Tibial artery (tissue), 4 donors: Measurements from ENCODE around the gene WFDC12.

Source experiments
- DNase-seq, 2 donors: peaks; one replicate each; pipeline ENCODE4 v3.0.0-alpha.2; 2019
- H3K27ac ChIP-seq, 2 donors: fragments of 200-600 bp; sonication (generic) in 1 of 2; 1 replicate in 1 of 2; 2 replicates in 1 of 2; pipeline ENCODE4 v1.5.1; 2018 to 2019; ENCODE audit warnings: mild to moderate bottlenecking in 1 of 2
- H3K27me3 ChIP-seq, 2 donors: fragments of 200-600 bp; sonication (generic) in 1 of 2; one replicate each; pipeline versions ENCODE4 v1.5.1 to v1.6.0; 2016 to 2019
- H3K36me3 ChIP-seq, 3 donors: fragments of 200-600 bp; sonication (generic) in 2 of 3; one replicate each; pipeline ENCODE4 v1.5.1; 2016 to 2019; ENCODE audit warnings: mild to moderate bottlenecking in 2 of 3
- H3K4me1 ChIP-seq, 4 donors: fragments of 200-600 bp; sonication (generic) in 2 of 4; 1 replicate in 3 of 4; 2 replicates in 1 of 4; pipeline ENCODE4 v1.5.1; 2016 to 2019
- H3K4me3 ChIP-seq, 2 donors: fragments of 200-600 bp; sonication (generic) in 1 of 2; 1 replicate in 1 of 2; 2 replicates in 1 of 2; pipeline ENCODE4 v1.5.1; 2018 to 2019; ENCODE audit warnings: mild to moderate bottlenecking in 2 of 2
- H3K9me3 ChIP-seq, 3 donors: fragments of 200-600 bp; sonication (generic) in 1 of 3; one replicate each; pipeline ENCODE4 v1.5.1; 2016 to 2019
- CTCF ChIP-seq, 2 experiments: fragments of 200-600 bp in 1 of 2; fragments of 450-650 bp in 1 of 2; IDR thresholded peaks; one replicate each; pipeline ENCODE4 v1.5.1; 2017 to 2019; ENCODE audit warnings: antibody characterized with exemption in 2 of 2, mild to moderate bottlenecking in 1 of 2, moderate library complexity in 1 of 2
- intact Hi-C: fragments of 100-400 bp; cut with DNase I; formaldehyde crosslinking; loops from one replicate; pipeline ENCODE4 v1.15.0; 2023; ENCODE audit warnings: low total_unique reads

The WFDC12 gene

GRCh38 chr20:45085289-45085688 is 39.0 kb downstream of the WFDC12 start:
- intact Hi-C loops = no loop called here
- H3K4me3 ChIP-seq = no peak overlapping the region
- no peak for DNase-seq
- H3K4me1 ChIP-seq = no peaks in the 10 kb centered on the region
- no peaks in the 10 kb centered on the region for H3K27me3 ChIP-seq
- H3K36me3 ChIP-seq = peaks cover 22 to 26% (median 23%) of the 10 kb centered on the region in 3 donors
- H3K27ac ChIP-seq = no peak overlapping the region
- no peak for TF ChIP-seq CTCF (IDR thresholded peaks at IDR 0.05)
- H3K9me3 ChIP-seq = peaks cover 0 to 3% (median 0%) of the 10 kb centered on the region in 3 donors

GRCh38 chr20:45083127-45083526 is 41.1 kb downstream of the WFDC12 start:
- Histone ChIP-seq H3K36me3 (peaks cover 26 to 41% (median 40%) of the 10 kb centered on the region in 3 donors), H3K4me3 (no peak overlapping the region), H3K9me3 (peaks cover 0 to 3% (median 0%) of the 10 kb centered on the region in 3 donors), H3K27ac (no peak overlapping the region), H3K4me1 (no peaks in the 10 kb centered on the region), H3K27me3 (no peaks in the 10 kb centered on the region)
- intact Hi-C loops = no loop called here
- TF ChIP-seq CTCF (IDR thresholded peaks at IDR 0.05) = no peak
- no peak for DNase-seq

GRCh38 chr20:45082468-45082867 is 41.8 kb downstream of the WFDC12 start:
- Histone ChIP-seq H3K36me3 (peaks cover 30 to 46% (median 40%) of the 10 kb centered on the region in 3 donors), H3K27me3 (no peaks in the 10 kb centered on the region), H3K4me3 (no peak overlapping the region), H3K27ac (no peak overlapping the region), H3K9me3 (peaks cover 0 to 3% (median 0%) of the 10 kb centered on the region in 3 donors), H3K4me1 (no peaks in the 10 kb centered on the region)
- DNase-seq = no peak
- TF ChIP-seq CTCF (IDR thresholded peaks at IDR 0.05) = no peak
- intact Hi-C loops = no loop called here

- intact Hi-C loops = no loop called here
- H3K4me1 ChIP-seq = no peaks in the 10 kb centered on the region
- H3K9me3 ChIP-seq = peaks cover 0 to 3% (median 0%) of the 10 kb centered on the region in 3 donors
- H3K4me3 ChIP-seq = no peak overlapping the region
- TF ChIP-seq CTCF (IDR thresholded peaks at IDR 0.05) = no peak
- no peaks in the 10 kb centered on the region for H3K27me3 ChIP-seq
- no peak for DNase-seq
- peaks cover 44 to 61% (median 47%) of the 10 kb centered on the region in 3 donors for H3K36me3 ChIP-seq
- no peak overlapping the region for H3K27ac ChIP-seq
Observed at GRCh38 chr20:45080867-45081624, 43.2 kb downstream of the WFDC12 start.

GRCh38 chr20:45077559-45077958 is 46.7 kb downstream of the WFDC12 start:
- DNase-seq = no peak
- no peak overlapping the region for H3K27ac ChIP-seq
- intact Hi-C loops = no loop called here

More at GRCh38 chr20:45077559-45077958, 46.7 kb downstream of the WFDC12 start:
- Histone ChIP-seq H3K4me1 (no peaks in the 10 kb centered on the region), H3K36me3 (peaks cover 57 to 69% (median 69%) of the 10 kb centered on the region in 3 donors), H3K4me3 (no peak overlapping the region), H3K27me3 (no peaks in the 10 kb centered on the region), H3K9me3 (peaks cover 0 to 1% (median 0%) of the 10 kb centered on the region in 3 donors)
- no peak for TF ChIP-seq CTCF (IDR thresholded peaks at IDR 0.05)
